OCI-LY7 (cell line): Measurements from ENCODE around the gene SRCAP. TPM values are rescaled to one million over a fixed set of nuclear protein-coding genes. Genes with fewer than 3 reads are reported as not detected.

Source experiments
- BruUV-seq: library from RNA; stranded (reverse); fragments of 400-500 nt; replicated peaks from 2 replicates; lab custom pipeline; 2021; lab: Mats Ljungman, UMichigan
- CTCF ChIA-PET: fragments of 300-600 bp; sonication (Branson Sonifier 250); formaldehyde crosslinking; loops from one replicate; lab custom pipeline; 2022; ENCODE audit warnings: antibody characterized with exemption; ENCODE audit not compliant: unreplicated experiment; lab: Charles Lee
- POLR2A ChIA-PET: fragments of 300-600 bp; sonication (Branson Sonifier 250); formaldehyde crosslinking; loops from one replicate; lab custom pipeline; 2022; ENCODE audit warnings: antibody characterized with exemption; lab: Charles Lee
- DNase-seq: peaks from one replicate; pipeline ENCODE4 v3.0.0-alpha.2; 2015; ENCODE audit warnings: low spot score
- H2AFZ ChIP-seq: fragments of 200-600 bp; sonication (generic), shearing (Covaris generic); 2 replicates; pipeline ENCODE4 v1.6.1; 2014; ENCODE audit warnings: mild to moderate bottlenecking, antibody characterized with exemption, low read length, moderate library complexity
- H3K27ac ChIP-seq: fragments of 200-600 bp; sonication (generic); 2 replicates; pipeline ENCODE4 v1.5.1; 2014; ENCODE audit warnings: mixed run types, low read depth, mild to moderate bottlenecking, moderate library complexity, low read length, inconsistent platforms; ENCODE audit not compliant: poor library complexity, severe bottlenecking
- H3K36me3 ChIP-seq: fragments of 200-600 bp; sonication (generic); 2 replicates; pipeline ENCODE4 v1.6.1; 2014; ENCODE audit warnings: mild to moderate bottlenecking, antibody characterized with exemption, low read length, moderate library complexity, mixed read lengths; ENCODE audit not compliant: insufficient read depth
- H3K4me1 ChIP-seq: fragments of 200-600 bp; sonication (generic); 2 replicates; pipeline ENCODE4 v1.5.1; 2014; ENCODE audit warnings: mild to moderate bottlenecking, low read length; ENCODE audit not compliant: insufficient read depth, poor library complexity, severe bottlenecking
- H3K4me2 ChIP-seq: fragments of 200-600 bp; sonication (generic); 2 replicates; pipeline ENCODE4 v1.6.1; 2014; ENCODE audit warnings: mild to moderate bottlenecking, low read length
- H3K4me3 ChIP-seq: fragments of 200-600 bp; sonication (generic); 2 replicates; pipeline ENCODE4 v1.5.1; 2014; ENCODE audit warnings: mild to moderate bottlenecking, low read depth, low read length; ENCODE audit not compliant: poor library complexity, severe bottlenecking
- H3K79me2 ChIP-seq: fragments of 200-600 bp; sonication (generic); 2 replicates; pipeline ENCODE4 v1.6.1; 2016; ENCODE audit warnings: low read depth, mild to moderate bottlenecking, low read length, moderate library complexity, mixed read lengths; ENCODE audit not compliant: insufficient read depth
- H3K9me2 ChIP-seq: fragments of 200-600 bp; sonication (generic); 2 replicates; pipeline ENCODE4 v1.6.1; 2016; ENCODE audit warnings: mild to moderate bottlenecking, low read length, mixed read lengths; ENCODE audit not compliant: insufficient read depth
- H3K9me3 ChIP-seq: fragments of 200-600 bp; sonication (generic); 2 replicates; pipeline ENCODE4 v1.6.1; 2014; ENCODE audit warnings: mild to moderate bottlenecking, mixed run types, low read length, mixed read lengths
- H4K20me1 ChIP-seq: fragments of 200-600 bp; sonication (generic); 2 replicates; pipeline ENCODE4 v1.6.1; 2014; ENCODE audit warnings: mild to moderate bottlenecking, antibody characterized with exemption, low read length, moderate library complexity, mixed read lengths; ENCODE audit not compliant: insufficient read depth
- EZH2phosphoT487 ChIP-seq: fragments of 200-600 bp; sonication (generic); IDR thresholded peaks from 2 replicates; pipeline ENCODE4 v1.6.1; 2018; ENCODE audit warnings: low read depth, borderline replicate concordance, mild to moderate bottlenecking, mixed run types, antibody characterized with exemption, low read length, moderate library complexity, mixed read lengths
- intact Hi-C: fragments of 100-400 bp; cut with micrococcal nuclease; formaldehyde crosslinking; loops from one replicate; pipeline ENCODE4 v1.10.0; 2022; ENCODE audit not compliant: unreplicated experiment
- total RNA-seq, 2 experiments: library from RNA; depleted of rRNA in 1 of 2; stranded (reverse); fragments of >200 nt in 1 of 2; shearing (Covaris generic) in 1 of 2; gene quantifications; 2 replicates each; pipeline ENCODE4 v1.2.3, GENCODE V29; 2014 to 2022
- TF ChIP-seq, protein P1 (sequence below): fragments of 200-600 bp; sonication (generic); conservative IDR thresholded peaks from 2 replicates; pipeline ENCODE4 v1.5.1; 2014; ENCODE audit warnings: mild to moderate bottlenecking, antibody characterized with exemption, low read length, moderate library complexity, mixed read lengths

The SRCAP gene
- total RNA-seq, 2 experiments from 2014 or later, result 41.8 to 93.7 TPM

- TF ChIP-seq, protein P1, sequence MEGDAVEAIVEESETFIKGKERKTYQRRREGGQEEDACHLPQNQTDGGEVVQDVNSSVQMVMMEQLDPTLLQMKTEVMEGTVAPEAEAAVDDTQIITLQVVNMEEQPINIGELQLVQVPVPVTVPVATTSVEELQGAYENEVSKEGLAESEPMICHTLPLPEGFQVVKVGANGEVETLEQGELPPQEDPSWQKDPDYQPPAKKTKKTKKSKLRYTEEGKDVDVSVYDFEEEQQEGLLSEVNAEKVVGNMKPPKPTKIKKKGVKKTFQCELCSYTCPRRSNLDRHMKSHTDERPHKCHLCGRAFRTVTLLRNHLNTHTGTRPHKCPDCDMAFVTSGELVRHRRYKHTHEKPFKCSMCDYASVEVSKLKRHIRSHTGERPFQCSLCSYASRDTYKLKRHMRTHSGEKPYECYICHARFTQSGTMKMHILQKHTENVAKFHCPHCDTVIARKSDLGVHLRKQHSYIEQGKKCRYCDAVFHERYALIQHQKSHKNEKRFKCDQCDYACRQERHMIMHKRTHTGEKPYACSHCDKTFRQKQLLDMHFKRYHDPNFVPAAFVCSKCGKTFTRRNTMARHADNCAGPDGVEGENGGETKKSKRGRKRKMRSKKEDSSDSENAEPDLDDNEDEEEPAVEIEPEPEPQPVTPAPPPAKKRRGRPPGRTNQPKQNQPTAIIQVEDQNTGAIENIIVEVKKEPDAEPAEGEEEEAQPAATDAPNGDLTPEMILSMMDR, result no peak
- no peak for TF ChIP-seq EZH2phosphoT487
- CTCF ChIA-PET, result no interaction called here
- Histone ChIP-seq H3K4me2 (no peak overlapping the region), H3K4me3 (no peak overlapping the region), H3K9me2 (no peaks in the 10 kb centered on the region), H3K36me3 (peaks cover 82% of the 10 kb centered on the region), H2AFZ (no peak overlapping the region), H3K4me1 (peaks cover 11% of the 10 kb centered on the region), H4K20me1 (no peaks in the 10 kb centered on the region), H3K9me3 (no peaks in the 10 kb centered on the region), H3K27ac (no peak overlapping the region), H3K79me2 (peaks cover 26% of the 10 kb centered on the region)
- POLR2A ChIA-PET, result no interaction called here
- no TSS peak for BruUV-seq
- DNase-seq, result no peak
- intact Hi-C loops, result no loop called here
These were observed 35.2 kb upstream of the SRCAP start for GRCh38 chr16:30663820-30664219.

- H3K36me3 ChIP-seq, result peaks cover 90% of the 10 kb centered on the region
- no peak overlapping the region for H3K4me2 ChIP-seq
- no peak overlapping the region for H2AFZ ChIP-seq
- TF ChIP-seq, protein P1, result no peak
- TF ChIP-seq EZH2phosphoT487, result no peak
- peaks cover 11% of the 10 kb centered on the region for H3K4me1 ChIP-seq
- DNase-seq, result no peak
- no peaks in the 10 kb centered on the region for H3K9me2 ChIP-seq
- H3K9me3 ChIP-seq, result no peaks in the 10 kb centered on the region
- intact Hi-C loops, result no loop called here
- H3K27ac ChIP-seq, result no peak overlapping the region
- no TSS peak for BruUV-seq
- no peak overlapping the region for H3K4me3 ChIP-seq
- ChIA-PET POLR2A (no interaction called here), CTCF (no interaction called here)
- H4K20me1 ChIP-seq, result no peaks in the 10 kb centered on the region
- peaks cover 25% of the 10 kb centered on the region for H3K79me2 ChIP-seq
These were observed 34.3 kb upstream of the SRCAP start for GRCh38 chr16:30664616-30665109.

DNA sequence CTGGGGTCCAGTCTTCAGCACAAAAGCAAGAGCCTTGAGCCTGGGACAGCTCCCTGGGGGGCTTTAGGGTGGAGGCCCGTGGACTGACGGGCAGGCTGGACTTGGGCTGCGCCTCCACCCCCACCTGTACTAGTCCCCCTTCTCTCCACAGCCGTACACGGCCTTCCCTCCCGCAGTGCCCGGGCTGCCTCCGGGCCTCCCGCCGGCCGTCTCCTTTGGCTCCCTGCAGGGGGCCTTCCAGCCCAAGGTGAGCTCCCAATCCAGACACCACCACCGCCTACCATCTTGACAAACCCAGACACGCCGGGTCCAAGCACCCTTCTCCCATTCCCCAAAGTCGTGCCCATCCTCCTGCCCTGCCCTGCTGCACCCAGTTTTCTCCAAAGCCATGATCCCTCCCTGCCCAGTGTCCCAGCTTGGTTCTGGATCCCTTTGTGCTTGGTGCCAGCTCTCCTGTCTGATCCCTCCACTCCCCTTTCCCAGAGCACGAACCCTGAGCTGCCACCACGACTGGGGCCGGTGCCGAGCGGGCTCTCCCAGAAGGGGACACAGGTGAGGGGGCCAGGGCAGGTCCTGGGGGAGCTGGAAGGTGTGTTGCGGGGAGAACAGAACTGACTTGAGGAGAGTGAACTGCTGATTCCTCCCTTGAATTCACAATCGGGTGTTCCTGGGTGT is 33.7 kb upstream of the SRCAP start:
- Histone ChIP-seq H4K20me1 (no peaks in the 10 kb centered on the region), H3K4me3 (no peak overlapping the region), H3K4me1 (peaks cover 11% of the 10 kb centered on the region), H3K36me3 (peaks cover 94% of the 10 kb centered on the region), H3K9me2 (no peaks in the 10 kb centered on the region), H3K79me2 (peaks cover 19% of the 10 kb centered on the region), H2AFZ (no peak overlapping the region), H3K27ac (no peak overlapping the region), H3K9me3 (no peaks in the 10 kb centered on the region), H3K4me2 (no peak overlapping the region)
- POLR2A ChIA-PET, result no interaction called here
- no peak for DNase-seq
- CTCF ChIA-PET, result no interaction called here
- intact Hi-C loops, result no loop called here
- BruUV-seq, result no TSS peak
- TF ChIP-seq, protein P1, result no peak
- TF ChIP-seq EZH2phosphoT487, result no peak
